Measurements from ENCODE around the gene ZAR1L. TPM values are rescaled to one million over a fixed set of nuclear protein-coding genes. Genes with fewer than 3 reads are reported as not detected.

Gene ZAR1L
- total RNA-seq, 1 experiment from 2014 or later: not detected

DNA sequence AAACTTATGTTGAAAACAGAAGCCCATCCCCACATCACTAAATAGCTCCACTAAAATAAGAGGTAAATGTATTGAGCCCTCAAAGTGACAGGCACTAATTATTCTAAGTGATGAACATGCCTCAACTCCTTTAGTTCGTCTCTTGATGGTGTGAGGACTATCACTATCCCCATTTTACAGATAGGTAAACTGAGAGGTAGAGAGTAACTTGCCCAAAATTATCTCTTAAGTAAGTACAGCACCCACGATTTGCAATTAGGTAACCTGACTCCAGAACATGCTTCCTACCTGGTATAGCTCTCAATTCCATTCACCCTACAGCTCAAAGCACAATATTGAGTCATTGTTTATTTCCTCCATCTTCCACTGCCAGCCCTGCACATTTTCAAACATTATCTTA is 12.7 kb downstream of the ZAR1L start:
- H3K9me3 ChIP-seq (ENCODE audit: control insufficient read depth, insufficient read depth, low read depth, low read length): no peaks in the 10 kb centered on the region
- no peaks in the 10 kb centered on the region for H3K4me1 ChIP-seq (ENCODE audit: control insufficient read depth, insufficient read depth, low read length)
- TF ChIP-seq SIN3A (IDR thresholded peaks at IDR 0.05; ENCODE audit: borderline replicate concordance, insufficient read depth, low read depth, low read length) (no peak), REST (IDR thresholded peaks at IDR 0.05; ENCODE audit: insufficient read depth in 1 of 2, low read depth in 2 of 2, low read length in 1 of 2) (no peak), TCF7L2 (IDR thresholded peaks at IDR 0.05; ENCODE audit: low read depth, low read length) (no peak), POLR2AphosphoS5 (IDR thresholded peaks at IDR 0.05; ENCODE audit: low read depth, low read length) (no peak)
- TF ChIP-seq, protein P1, sequence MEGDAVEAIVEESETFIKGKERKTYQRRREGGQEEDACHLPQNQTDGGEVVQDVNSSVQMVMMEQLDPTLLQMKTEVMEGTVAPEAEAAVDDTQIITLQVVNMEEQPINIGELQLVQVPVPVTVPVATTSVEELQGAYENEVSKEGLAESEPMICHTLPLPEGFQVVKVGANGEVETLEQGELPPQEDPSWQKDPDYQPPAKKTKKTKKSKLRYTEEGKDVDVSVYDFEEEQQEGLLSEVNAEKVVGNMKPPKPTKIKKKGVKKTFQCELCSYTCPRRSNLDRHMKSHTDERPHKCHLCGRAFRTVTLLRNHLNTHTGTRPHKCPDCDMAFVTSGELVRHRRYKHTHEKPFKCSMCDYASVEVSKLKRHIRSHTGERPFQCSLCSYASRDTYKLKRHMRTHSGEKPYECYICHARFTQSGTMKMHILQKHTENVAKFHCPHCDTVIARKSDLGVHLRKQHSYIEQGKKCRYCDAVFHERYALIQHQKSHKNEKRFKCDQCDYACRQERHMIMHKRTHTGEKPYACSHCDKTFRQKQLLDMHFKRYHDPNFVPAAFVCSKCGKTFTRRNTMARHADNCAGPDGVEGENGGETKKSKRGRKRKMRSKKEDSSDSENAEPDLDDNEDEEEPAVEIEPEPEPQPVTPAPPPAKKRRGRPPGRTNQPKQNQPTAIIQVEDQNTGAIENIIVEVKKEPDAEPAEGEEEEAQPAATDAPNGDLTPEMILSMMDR (IDR thresholded peaks at IDR 0.05): no peak
- H3K27me3 ChIP-seq (ENCODE audit: control insufficient read depth, insufficient read depth, low read length): peaks cover 6% of the 10 kb centered on the region; the same call in 1 of the 2 replicates
- intact Hi-C loops (cut with micrococcal nuclease; ENCODE audit: unreplicated experiment) (no loop called here), in situ Hi-C loops (cut with HindIII; ENCODE audit: low pct_unique_long_range_greater_than_20kb, low sequenced_read_pairs) (no loop called here)
- ChIA-PET CTCF (no interaction called here), POLR2A (no interaction called here)
- H3K36me3 ChIP-seq (ENCODE audit: control insufficient read depth, insufficient read depth, low read length): no peaks in the 10 kb centered on the region
- H3K4me3 ChIP-seq (ENCODE audit: low read depth in 2 of 2, low read length in 2 of 2): no peak overlapping the region
- no peak for DNase-seq (ENCODE audit: low read depth, low spot score)
- no peak overlapping the region for H3K27ac ChIP-seq (ENCODE audit: low read length)
- no TSS peak for BruUV-seq (replicated peaks)
- no peak for ATAC-seq

DNA sequence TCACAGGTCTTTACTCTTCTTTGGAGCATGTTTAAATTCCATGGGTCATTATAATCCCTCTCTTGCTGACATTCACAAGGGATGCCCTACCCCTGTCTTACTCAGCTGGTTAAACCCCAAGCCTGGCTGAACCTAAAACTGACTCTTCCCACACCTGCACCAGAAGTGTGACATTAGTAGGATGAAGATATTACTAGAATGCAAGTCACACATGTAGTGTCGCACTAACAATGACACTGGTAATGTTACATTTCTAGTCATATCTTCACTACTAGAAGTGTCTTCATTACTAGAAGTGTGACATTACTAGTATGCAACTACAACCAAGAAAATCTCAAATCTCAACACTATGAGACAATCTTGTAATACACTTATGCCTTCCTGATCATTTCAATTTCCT is 14.2 kb downstream of the ZAR1L start:
- Histone ChIP-seq H3K27ac (ENCODE audit: low read length) (no peak overlapping the region), H3K4me3 (ENCODE audit: low read depth in 2 of 2, low read length in 2 of 2) (no peak overlapping the region), H3K4me1 (ENCODE audit: control insufficient read depth, insufficient read depth, low read length) (no peaks in the 10 kb centered on the region), H3K27me3 (ENCODE audit: control insufficient read depth, insufficient read depth, low read length) (peaks cover 8% of the 10 kb centered on the region; the same call in 1 of the 2 replicates), H3K9me3 (ENCODE audit: control insufficient read depth, insufficient read depth, low read depth, low read length) (no peaks in the 10 kb centered on the region), H3K36me3 (ENCODE audit: control insufficient read depth, insufficient read depth, low read length) (no peaks in the 10 kb centered on the region)
- ATAC-seq: no peak
- CTCF ChIA-PET: no interaction called here
- BruUV-seq (replicated peaks): no TSS peak
- TF ChIP-seq SIN3A (IDR thresholded peaks at IDR 0.05; ENCODE audit: borderline replicate concordance, insufficient read depth, low read depth, low read length) (no peak), TCF7L2 (IDR thresholded peaks at IDR 0.05; ENCODE audit: low read depth, low read length) (no peak), REST (IDR thresholded peaks at IDR 0.05; ENCODE audit: insufficient read depth in 1 of 2, low read depth in 2 of 2, low read length in 1 of 2) (no peak), POLR2AphosphoS5 (IDR thresholded peaks at IDR 0.05; ENCODE audit: low read depth, low read length) (no peak)
- TF ChIP-seq, protein P1 (IDR thresholded peaks at IDR 0.05): no peak
- in situ Hi-C loops (cut with HindIII; ENCODE audit: low pct_unique_long_range_greater_than_20kb, low sequenced_read_pairs): no loop called here
- DNase-seq (ENCODE audit: low read depth, low spot score): no peak
- intact Hi-C loops (cut with micrococcal nuclease; ENCODE audit: unreplicated experiment): no loop called here
- POLR2A ChIA-PET: no interaction called here

Data from Panc1 (cell line).